ENCODE measurements around the gene AIFM3. TPM values are rescaled to one million over a fixed set of nuclear protein-coding genes. Genes with fewer than 3 reads are reported as not detected.

The AIFM3 gene
- total RNA-seq, 2 donors from 2014 or later: 76.9 to 156 TPM

DNA sequence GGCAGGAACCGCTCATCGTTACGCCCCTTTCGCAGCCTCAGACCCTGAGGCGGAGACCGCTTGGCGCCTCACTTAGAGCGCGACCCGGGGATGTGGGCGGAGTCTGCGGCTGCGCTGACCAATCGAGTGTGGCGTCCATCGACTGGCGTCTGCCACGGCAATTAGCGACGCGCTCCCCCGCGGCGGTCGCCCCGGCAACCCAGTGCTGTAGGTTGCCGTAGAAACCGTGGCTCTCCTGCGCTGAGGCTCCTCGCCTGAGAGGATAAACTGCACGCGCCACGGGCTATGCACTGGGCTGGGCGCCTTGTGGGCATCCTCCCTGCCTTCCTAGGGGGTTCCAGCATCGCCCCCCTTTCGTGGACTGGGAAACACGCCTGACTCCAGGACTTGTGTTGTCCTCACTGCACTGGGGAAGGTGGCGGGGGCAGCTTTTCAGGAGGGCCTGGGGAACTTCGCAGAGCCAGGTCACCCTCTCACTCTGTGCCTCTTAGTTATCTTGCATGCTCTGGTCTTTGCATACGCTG lies 47.2 kb downstream of the AIFM3 start:
- no peaks in the 10 kb centered on the region for H3K36me3 ChIP-seq
- H3K4me1 ChIP-seq: peaks cover 9% of the 10 kb centered on the region
- no peaks in the 10 kb centered on the region for H3K9me3 ChIP-seq
- DNase-seq: peak; percentile 84
- TF ChIP-seq, protein P1, sequence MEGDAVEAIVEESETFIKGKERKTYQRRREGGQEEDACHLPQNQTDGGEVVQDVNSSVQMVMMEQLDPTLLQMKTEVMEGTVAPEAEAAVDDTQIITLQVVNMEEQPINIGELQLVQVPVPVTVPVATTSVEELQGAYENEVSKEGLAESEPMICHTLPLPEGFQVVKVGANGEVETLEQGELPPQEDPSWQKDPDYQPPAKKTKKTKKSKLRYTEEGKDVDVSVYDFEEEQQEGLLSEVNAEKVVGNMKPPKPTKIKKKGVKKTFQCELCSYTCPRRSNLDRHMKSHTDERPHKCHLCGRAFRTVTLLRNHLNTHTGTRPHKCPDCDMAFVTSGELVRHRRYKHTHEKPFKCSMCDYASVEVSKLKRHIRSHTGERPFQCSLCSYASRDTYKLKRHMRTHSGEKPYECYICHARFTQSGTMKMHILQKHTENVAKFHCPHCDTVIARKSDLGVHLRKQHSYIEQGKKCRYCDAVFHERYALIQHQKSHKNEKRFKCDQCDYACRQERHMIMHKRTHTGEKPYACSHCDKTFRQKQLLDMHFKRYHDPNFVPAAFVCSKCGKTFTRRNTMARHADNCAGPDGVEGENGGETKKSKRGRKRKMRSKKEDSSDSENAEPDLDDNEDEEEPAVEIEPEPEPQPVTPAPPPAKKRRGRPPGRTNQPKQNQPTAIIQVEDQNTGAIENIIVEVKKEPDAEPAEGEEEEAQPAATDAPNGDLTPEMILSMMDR (IDR thresholded peaks at IDR 0.05): no peak
- no peaks in the 10 kb centered on the region for H3K27me3 ChIP-seq
- peak overlapping the region; percentile 34 for H3K4me3 ChIP-seq
- H3K27ac ChIP-seq: peak overlapping the region; percentile 37
- intact Hi-C loops (cut with DNase I): no loop called here
- peak overlapping the region; percentile 47 to 61 for H3K9ac ChIP-seq (ENCODE audit: low read depth in 2 of 2, low read length in 2 of 2)

DNA sequence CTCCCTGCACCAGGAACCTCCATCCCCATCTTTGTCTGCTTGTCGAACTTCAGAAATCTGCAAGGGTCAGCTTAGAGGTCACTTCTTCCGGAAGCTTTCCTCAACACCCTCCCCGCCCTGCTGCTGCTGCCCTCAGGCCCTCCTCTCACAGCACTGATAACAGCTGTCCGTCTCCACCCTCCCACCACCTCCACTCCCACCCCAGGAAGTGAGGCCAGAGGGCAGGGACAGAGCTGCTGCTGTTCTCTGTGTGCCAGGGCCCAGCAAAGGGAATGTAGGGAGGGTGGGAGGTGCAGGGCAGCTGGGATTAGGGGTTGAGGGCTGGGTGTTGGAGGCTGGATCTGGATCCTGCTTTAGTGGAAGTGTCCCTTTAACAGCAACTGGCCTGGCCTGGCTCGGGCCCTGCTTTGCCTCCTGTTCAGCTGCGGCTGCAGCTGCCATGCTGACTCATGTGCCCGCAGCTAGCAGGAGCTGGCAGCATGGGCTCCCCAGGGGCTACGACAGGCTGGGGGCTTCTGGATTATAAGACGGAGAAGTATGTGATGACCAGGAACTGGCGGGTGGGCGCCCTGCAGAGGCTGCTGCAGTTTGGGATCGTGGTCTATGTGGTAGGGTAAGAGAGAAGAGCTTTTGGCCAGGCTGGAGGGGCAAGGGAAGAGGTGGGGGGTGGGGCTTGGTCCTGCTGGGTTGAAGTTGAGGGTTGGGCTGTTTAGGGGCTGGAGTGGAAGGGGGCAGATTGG lies 47.8 kb downstream of the AIFM3 start, which contains the start of gene P2RX6:
P2RX6 (plus strand) TSS at position 440 of the 740 bp plus-strand sequence; CDS start at position 450, 10 bp downstream.
- Histone ChIP-seq H3K27me3 (no peaks in the 10 kb centered on the region), H3K4me1 (peaks cover 9% of the 10 kb centered on the region), H3K9me3 (no peaks in the 10 kb centered on the region), H3K36me3 (no peaks in the 10 kb centered on the region), H3K9ac (ENCODE audit: low read depth in 2 of 2, low read length in 2 of 2) (peak within 1 kb of the TSS; percentile 47 to 61), H3K27ac (peak within 1 kb of the TSS; percentile 37), H3K4me3 (peak within 1 kb of the TSS; percentile 34)
- intact Hi-C loops (cut with DNase I): no loop called here
- TF ChIP-seq, protein P1 (IDR thresholded peaks at IDR 0.05): no peak
- peak; percentile 68 for DNase-seq

DNA sequence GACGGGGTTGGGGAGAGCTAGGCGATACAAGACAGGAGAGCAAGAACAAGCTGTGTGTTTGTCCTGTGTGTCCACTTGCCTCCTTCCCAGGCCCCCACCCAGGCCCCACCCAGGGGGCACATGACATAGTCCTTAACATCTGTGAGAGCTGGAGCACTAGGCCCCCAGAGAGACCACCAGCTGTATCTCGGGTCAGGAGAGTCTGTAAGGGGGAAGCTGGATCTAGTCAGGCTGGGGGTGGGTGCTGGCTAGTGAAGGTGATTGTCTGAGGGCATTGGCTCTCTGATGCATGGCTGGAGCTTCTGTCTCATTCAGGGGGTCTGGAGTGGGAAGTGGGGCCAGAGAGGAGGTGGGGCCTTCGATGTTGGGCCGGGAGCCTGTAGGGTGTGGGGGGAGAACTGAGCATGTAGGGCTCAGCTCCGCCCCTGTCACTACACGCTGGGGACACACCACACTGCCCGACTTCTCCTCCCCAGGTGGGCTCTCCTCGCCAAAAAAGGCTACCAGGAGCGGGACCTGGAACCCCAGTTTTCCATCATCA lies 48.5 kb downstream of the AIFM3 start:
- no peaks in the 10 kb centered on the region for H3K36me3 ChIP-seq
- no peaks in the 10 kb centered on the region for H3K9me3 ChIP-seq
- H3K4me3 ChIP-seq: no peak overlapping the region
- DNase-seq: no peak
- intact Hi-C loops (cut with DNase I): no loop called here
- no peaks in the 10 kb centered on the region for H3K27me3 ChIP-seq
- H3K4me1 ChIP-seq: peaks cover 9% of the 10 kb centered on the region
- TF ChIP-seq, protein P1 (IDR thresholded peaks at IDR 0.05): no peak
- no peak overlapping the region for H3K27ac ChIP-seq
- no peak overlapping the region for H3K9ac ChIP-seq (ENCODE audit: low read depth in 2 of 2, low read length in 2 of 2)

DNA sequence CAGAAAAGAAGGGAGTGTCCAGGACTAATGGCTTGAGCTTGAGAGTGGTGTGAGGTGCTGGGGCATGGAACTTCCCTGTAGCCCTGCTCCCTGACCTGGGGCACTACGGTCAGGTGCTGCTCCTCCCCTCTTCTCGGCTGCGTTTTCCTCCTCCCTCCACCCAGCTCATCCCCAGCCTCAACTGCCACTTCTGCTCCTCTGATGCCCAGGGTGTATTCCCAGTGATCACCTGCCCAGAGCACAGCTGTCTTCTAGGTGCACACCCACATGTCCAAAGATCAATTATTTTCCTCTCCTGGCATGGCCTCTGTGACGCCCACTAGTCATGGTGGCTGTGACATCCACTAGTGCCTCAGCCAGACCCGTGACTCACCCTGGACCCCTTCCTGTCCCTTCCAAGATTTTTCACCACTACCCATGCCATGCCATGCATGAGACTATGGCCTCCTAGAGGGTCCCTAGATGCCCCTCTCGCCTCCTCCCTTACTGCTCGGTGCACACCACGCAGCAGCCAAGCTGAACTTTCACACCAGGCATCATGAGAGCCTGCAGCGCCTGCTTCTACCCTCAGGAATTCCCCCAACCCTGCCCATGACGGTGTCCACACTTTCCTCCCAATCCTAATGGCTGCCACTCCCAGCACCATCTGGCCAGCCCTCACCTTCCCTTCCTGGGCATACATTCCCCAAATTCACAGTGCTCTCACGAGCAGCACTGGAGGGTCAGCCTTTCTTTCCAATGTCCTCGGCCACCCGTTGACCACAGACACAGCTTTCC lies 49.8 kb downstream of the AIFM3 start:
- no peaks in the 10 kb centered on the region for H3K27me3 ChIP-seq
- peaks cover 9% of the 10 kb centered on the region for H3K4me1 ChIP-seq
- H3K9me3 ChIP-seq: no peaks in the 10 kb centered on the region
- TF ChIP-seq, protein P1 (IDR thresholded peaks at IDR 0.05): no peak
- no peak overlapping the region for H3K4me3 ChIP-seq
- no peak overlapping the region for H3K9ac ChIP-seq (ENCODE audit: low read depth in 2 of 2, low read length in 2 of 2)
- no peaks in the 10 kb centered on the region for H3K36me3 ChIP-seq
- intact Hi-C loops (cut with DNase I): no loop called here
- DNase-seq: no peak
- H3K27ac ChIP-seq: no peak overlapping the region

DNA sequence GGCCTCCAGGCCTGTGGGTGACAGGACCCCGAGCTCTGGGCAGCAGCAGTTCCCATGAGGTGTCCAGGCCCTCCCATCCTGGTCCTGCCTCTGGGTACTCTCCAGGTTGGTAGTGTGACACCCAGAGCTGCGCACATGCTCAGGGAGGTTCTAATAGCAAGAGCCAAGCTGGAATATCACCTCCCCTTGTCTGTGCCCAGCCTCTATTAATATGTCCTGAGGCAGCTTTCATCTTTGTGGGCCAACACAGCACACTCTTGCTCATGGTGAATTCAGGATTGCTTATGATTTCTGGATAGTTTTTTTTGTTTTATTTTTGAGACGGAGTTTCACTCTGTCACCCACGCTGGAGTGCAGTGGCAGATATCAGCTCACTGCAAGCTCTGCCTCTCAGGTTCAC lies 51.3 kb downstream of the AIFM3 start:
- Histone ChIP-seq H3K36me3 (no peaks in the 10 kb centered on the region), H3K27ac (no peak overlapping the region), H3K4me3 (no peak overlapping the region), H3K4me1 (peaks cover 9% of the 10 kb centered on the region), H3K9ac (ENCODE audit: low read depth in 2 of 2, low read length in 2 of 2) (no peak overlapping the region), H3K9me3 (no peaks in the 10 kb centered on the region), H3K27me3 (no peaks in the 10 kb centered on the region)
- TF ChIP-seq, protein P1 (IDR thresholded peaks at IDR 0.05): no peak
- intact Hi-C loops (cut with DNase I): no loop called here
- no peak for DNase-seq
